GM18511 (cell line): ENCODE data around the gene TEX35.

ENCODE experiments used
- ATAC-seq: cut with Tn5 transposase; IDR thresholded peaks from one replicate; pipeline ENCODE4 v1.9.1; 2021; ENCODE audit warnings: mild to moderate bottlenecking, moderate library complexity; ENCODE audit not compliant: unreplicated experiment

TEX35 gene

DNA sequence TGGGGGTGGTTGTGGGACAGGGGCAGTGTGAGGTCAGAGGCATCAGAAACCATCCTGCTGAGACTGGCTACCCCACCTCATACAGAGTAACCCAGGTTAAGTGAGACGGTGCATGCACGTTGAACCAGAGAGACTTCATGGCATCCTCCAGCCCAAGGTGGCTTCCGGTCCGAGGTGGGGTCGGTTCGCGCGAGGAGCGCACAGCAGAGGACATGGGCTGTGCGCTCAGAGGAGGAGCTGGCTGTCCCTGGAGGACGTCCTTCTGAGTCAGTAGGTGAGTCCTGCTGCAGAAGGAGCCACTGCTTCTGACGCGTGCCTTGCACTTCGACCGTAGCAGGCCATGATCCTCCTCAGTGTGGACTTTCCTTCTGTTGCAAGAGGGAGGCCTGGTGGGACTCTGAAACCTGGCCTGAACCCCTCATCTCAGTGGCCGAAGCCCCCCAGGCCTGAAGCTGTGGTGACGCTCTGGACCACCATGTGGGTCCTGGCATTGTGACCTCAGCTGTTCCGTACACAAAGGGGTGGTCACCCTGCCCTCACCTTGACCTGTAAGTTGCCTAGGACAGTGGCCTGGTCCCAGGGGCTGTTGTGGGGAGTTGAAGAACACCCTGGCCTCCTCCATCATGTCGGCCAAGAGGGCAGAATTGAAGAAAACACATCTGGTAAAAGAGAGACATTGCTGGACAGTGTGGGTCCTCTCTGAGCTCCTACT is at the start of gene TEX35:
Gene TEX35 (plus strand): TSS at position 544 of the 712 bp plus-strand sequence. CDS start 80 bp downstream, at position 624.
- no peak for ATAC-seq

DNA sequence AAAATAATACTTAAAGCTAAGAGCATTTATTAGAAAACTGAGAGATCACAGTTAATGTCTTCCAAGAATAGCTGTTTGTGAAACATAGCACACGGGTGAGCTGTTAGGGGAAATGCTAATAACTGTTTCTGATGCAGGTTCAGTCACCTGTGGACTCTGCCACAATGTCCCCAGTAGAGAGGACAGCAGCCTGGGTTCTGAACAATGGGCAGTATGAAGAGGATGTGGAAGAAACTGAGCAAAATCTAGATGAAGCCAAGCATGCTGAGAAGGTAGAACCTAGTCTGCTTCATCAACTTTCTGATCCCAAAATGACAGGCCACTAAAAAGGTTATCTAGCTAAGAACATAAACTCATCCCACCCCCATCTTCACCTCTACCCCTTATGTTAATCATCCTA is 48.8 kb upstream of the TEX35 start:
- no peak for ATAC-seq

DNA sequence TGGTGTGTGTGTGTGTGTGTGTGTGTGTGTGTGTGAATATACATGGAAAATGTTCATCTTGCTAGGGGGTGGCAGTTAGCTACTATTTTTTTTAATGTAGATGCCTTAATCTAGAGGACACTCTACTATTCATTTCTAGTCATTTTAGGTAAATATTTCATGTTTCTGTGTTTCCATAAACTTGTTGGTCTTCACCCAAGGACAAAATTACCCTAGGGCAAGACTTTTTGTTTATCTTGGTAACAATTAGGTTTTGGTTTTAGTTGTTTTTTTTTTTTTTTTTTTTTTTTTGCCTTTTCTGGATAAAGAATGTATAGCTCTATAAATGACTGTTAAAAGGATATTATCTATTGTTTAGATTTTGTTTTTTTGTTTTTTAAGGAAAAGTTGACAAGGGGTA is 48.3 kb upstream of the TEX35 start:
- no peak for ATAC-seq

- no peak for ATAC-seq
Measured at GRCh38 chr1:178465011-178465410, 47.9 kb upstream of the TEX35 start.

- no peak for ATAC-seq
Measured at GRCh38 chr1:178467837-178468236, 45.1 kb upstream of the TEX35 start.

- no peak for ATAC-seq
Measured at GRCh38 chr1:178470411-178470960, 42.4 kb upstream of the TEX35 start.

- no peak for ATAC-seq
Measured at GRCh38 chr1:178472531-178472930, 40.4 kb upstream of the TEX35 start.

DNA sequence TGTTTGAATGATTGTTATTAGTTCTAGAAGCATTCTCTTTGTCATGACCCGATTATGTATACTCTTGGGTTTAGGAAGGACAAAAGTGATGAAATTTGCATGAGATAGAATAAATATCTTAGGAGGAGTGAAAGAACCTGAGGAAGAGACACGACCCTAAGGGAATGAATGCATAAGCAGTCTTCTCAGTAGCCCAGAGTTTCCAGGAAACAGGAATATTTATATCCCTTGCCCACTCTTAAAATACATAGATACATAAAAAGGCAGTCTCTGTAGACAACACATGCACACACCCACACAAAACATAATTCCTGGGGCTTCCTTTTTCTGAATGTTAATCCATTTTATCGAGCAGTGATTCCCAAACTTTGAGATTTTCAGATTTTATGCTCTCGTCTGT is 35.5 kb upstream of the TEX35 start:
- no peak for ATAC-seq

DNA sequence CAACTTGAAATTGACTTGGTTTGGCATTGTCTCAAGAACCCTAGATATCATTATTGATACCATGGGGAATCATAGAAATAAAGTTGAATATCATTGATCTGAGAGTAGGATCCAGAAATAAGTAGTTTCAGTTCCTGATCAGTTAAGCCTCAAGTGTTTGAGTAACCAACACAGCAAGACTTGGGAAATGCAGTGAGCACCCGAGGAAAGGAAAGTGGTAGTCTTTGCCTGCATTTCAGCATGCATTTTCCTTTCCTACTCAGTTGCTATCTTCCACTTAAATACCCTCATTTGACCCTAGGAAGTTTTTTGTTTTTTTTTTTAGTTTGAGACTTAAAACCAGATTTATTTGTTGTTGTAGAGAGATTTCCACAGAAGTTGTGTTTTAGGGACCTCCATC is 35.1 kb upstream of the TEX35 start:
- ATAC-seq = no peak

- no peak for ATAC-seq
Measured at GRCh38 chr1:178483251-178483957, 29.5 kb upstream of the TEX35 start.

GRCh38 chr1:178484698-178485225 is 28.1 kb upstream of the TEX35 start:
- ATAC-seq = no peak

- no peak for ATAC-seq
Measured at GRCh38 chr1:178485541-178485981, 27.3 kb upstream of the TEX35 start.

- ATAC-seq = no peak
Measured at GRCh38 chr1:178486100-178487069, 26.5 kb upstream of the TEX35 start.

DNA sequence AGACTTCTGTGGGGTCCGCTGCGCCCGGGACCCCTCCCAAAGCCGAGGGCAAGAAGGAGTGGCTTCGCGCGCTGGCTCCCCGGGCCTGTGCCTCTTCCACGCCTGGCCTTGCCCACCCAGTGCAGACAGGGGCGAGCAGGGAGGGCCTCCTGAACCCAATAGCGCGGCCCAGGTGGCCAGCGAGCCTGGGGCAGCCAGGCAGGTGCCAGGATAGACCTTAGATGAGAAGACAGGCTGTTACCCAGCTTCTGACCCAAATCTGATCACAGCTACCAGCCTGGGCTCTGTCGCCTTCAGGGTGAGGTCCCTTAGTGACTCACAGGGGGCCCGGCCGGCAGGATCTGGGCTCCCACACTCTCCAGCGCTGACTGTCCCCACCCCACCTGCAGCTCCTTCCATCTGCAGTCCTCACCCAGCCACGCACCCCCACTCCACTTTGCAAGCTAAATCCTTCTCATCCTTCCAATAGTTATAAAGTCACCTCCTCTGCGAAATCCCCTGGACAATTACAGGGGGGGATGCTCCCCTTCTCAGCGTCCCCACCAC is 25.8 kb upstream of the TEX35 start:
- ATAC-seq = no peak

DNA sequence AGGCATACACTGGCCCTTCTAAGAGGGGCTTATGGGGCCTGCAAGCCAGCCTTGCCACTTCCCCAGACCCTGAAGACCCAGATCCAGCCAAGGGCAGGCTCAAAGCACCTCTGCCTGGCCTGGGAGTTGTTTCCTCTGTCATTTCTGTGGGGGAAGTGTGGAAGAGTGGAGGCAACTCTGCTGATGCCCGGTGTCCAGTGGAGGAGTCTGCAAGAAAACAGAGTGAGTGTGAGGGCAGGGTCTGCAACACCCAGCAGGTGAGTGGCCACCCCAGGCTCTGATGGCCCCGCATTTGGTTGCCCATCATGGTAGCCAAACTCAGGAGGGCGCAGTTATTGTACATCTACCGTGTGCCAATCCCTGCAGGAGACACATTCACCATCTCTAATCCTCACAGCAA is 24.5 kb upstream of the TEX35 start:
- no peak for ATAC-seq

DNA sequence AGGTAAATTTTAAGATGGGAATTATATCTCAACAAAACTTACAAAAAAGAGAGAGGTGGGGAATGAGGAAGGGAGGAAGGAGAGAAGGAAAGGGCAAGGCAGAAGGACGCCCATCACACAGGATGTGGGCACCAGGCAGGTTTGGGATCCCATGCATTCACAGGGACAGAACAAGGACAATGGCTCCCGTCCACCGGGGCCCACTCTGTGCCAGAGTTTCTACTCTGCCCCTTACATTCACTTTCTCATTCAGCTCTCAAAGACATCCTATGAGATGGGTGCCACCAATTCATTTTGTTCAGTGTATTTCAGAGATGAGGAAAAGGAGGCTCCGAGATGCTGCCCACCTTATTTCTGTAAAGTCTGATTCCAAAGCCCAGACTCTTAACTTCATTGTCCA is 23.5 kb upstream of the TEX35 start:
- no peak for ATAC-seq

DNA sequence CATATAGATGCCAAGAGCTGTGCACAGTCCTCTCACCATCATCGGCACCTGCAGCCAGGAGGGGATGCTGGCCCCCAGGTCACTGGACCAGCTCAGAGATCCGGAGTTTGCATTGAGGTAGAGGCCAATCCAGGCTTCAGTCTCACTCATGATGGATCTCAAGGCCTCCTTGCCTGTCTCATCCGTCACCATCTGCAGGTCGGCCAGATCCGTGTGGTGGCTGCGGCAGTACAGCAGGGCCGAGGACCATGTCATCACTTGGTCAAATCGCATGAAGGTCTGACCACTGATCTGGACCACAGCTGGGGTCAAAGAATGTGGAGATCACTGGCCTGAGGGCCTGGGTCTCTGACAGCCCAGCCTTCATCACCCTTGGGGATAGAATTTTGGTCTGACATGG is 22.8 kb upstream of the TEX35 start:
- no peak for ATAC-seq

GRCh38 chr1:178490967-178491366 is 21.9 kb upstream of the TEX35 start:
- ATAC-seq = no peak

- no peak for ATAC-seq
Measured at GRCh38 chr1:178491721-178492120, 21.2 kb upstream of the TEX35 start.

- no peak for ATAC-seq
Measured at GRCh38 chr1:178492341-178492740, 20.6 kb upstream of the TEX35 start.
